ENCODE measurements around the gene CCR5.
"Not testable (repeated sequence)": the region's sequence is repeated elsewhere in the genome, so short reads cannot be mapped to it uniquely, and the experiment has no call there.

Gene CCR5

DNA sequence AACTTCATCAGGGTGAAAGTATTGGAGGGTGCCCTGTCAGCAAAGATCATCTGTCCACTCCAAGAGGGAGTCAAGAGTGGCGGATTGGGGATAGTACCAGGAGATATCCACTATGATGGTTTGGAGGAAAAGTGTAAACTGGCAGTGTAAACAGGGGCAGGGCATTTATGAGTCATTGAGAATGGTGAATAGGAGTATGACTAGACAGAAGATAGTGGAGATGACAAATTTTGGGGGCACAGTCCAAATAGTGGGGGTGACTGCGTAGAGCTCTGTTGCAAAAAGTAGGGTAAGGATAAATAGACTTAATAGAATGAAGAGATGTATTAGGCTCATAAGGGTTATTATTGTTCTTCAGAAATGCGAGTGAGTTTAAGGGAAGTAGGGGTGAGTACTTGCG lies 18.1 kb downstream of the CCR5 start:
- DNase-seq, result not testable (repeated sequence)

DNA sequence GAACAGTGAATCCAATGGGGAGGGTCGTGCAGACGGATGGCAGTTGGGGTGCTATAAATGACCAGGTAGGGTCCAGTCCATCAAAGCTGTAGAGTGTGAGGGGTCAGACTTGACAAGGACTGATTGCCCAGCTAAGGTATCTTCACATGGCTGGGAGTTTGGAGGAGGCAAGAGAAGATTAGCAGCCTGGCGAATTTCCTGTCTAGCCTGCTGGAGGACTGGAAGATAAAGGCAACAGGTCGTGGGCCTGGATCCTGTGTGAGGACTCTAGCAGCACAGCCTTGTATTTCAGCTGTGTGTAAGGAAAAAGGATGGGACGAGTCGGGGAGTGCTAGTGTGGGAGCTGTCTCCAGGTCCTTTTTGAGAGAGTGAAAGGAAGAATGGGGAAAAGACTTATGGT lies 18.6 kb downstream of the CCR5 start:
- DNase-seq, result no peak

DNA sequence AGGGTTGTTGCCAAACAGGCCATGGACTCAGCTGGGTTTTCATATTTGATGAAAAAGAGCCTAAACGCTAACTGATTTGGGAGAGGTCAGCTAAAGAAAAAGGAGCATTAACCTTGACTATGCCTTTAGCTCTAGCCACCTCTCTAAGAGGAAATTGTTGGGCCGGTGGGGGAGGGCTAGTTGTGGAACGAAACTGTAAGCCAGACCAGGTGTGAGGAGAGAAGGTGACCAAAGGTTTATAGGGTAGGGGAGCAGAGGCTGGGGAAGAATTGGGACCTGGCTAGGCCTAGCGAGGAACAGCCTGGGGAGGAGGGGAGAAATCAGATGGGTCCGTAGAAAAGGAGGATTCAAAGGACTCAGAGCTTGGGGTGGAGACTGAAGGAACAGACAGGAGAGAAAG lies 20.8 kb downstream of the CCR5 start:
- DNase-seq, result not testable (repeated sequence)

DNA sequence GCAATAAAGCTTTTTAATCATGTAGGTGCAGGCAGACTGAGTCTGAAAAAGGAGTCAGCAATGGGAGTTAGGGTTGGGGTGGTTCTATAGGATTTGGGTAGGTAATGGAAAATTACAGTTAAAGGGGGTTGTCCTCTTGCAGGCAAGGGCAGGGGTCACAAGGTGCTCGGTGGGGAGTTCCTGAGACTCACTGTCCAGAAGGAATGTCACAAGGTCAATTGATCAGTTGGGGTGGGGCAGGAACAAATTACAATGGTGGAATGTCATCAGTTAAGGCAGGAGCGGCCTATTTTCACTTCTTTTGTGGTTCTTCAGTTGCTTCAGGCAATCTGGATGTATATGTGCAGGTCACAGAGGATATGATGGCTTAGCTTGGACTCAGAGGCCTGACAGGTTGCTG lies 22.3 kb downstream of the CCR5 start:
- no peak for DNase-seq

DNA sequence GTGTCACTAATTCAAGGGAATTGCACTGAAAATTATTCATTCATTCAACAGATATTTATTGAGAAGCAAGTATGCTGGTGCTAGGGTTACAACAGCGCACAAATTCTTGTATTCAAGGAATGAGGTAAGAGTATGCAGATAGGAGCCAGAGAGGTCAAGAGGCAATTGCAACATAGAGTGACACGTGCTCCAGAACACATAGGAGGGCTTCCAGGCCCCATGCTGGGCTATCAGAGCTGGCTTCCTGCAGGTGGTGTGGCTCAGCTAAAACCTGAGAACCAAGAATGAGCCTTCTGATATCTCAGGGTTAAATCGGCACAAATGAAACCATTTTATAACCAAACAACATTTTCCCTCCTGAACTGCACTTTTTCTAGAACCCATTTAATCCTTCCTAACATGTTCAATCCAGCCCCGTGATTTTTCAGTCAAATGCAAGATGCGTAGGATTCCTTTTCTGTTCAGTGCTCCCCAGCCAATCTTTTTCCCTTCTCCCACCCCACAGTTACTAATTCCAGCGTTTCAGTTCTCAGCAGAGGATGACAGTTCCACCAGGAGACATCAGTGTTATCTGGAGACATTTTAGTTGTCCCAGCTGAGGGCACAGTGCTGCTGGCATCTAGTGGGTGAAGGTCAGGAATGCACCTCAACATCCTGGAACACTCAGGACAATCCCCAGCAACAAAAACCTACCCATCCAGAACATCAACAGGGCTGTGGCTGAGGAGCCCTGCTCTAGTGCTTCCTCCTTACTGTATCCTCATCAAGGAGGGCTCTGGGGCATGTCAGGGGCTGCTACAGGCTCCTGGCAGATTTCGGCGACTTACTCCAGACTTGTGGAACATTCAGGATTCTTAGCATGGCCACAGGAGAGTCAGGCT lies 23.0 kb downstream of the CCR5 start:
- no peak for DNase-seq

DNA sequence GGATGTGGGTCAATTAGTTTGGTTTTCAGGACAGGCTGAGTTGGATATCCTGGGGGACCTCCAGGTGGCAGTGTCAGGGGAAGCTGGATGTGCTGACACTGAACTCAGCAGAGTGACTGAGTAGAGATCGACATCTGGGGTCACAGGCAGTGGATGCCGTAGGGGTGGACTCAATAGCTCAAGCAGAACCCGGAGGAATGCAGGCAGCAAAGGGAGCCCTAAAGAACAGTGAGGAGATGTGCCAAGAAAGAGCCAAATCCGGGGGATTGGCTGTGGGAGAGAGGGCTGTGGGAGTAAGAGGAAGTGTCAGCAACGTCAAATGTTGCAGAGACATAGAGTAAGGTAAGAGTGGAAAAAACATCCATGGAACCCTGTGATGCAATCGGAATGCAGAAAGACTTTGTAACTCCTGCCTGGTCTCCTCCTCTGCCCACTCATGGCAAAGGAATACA lies 24.5 kb downstream of the CCR5 start:
- no peak for DNase-seq

DNA sequence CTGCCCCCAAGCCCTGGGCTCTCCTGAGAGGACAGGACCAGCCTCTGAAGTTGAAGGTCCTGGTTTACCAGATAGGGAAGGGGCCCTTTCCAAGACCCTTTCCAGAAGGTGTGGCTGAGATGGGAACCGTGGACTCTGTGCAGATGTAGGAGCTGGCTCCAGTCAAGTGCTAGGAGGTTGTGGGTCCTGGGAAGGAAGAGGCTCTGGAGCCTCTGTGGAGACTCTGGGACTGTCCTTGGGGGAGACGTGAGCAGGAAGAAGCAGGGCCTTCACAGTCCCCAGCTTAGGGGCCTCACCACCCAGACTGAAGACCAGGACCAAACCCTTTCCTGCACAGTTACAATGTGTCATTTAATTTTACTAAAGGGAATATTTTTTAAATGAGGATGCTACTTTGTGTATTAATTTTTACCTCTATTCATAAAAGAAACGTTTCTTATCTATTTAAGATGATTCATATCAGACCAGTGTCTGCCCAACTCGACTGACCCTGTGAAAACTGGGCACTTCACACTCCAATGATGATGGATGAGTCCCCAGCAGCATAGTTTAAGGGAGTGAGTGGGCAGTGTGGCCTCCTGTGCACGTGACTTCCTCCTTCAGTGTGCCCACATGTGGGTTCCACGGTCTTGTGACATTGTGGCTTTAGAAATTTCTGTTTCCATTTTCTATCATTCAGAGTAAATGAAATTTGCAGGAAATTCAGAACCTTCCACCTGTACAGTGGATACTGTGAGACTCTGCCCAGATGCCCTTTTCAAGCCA lies 25.2 kb downstream of the CCR5 start:
- DNase-seq, result no peak

DNA sequence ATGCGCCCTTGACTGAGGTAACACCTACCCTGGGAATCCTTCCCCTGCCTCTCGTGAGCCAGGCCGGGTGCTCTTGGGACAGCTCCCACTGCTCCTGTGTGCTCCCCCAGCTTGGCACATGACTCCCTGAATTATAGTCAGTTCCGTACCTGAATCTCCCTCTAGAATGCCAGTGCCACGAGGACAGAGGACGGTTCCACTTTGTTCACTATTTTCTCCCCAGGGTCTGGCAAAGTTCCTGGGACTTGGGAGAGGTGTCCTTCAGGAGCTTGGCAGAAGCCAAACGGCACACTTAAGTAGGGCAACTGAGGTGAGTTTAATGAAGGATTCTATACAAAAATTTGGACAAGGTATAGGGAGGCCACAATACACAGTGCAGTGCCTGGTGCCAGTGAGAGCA lies 26.4 kb downstream of the CCR5 start:
- no peak for DNase-seq

DNA sequence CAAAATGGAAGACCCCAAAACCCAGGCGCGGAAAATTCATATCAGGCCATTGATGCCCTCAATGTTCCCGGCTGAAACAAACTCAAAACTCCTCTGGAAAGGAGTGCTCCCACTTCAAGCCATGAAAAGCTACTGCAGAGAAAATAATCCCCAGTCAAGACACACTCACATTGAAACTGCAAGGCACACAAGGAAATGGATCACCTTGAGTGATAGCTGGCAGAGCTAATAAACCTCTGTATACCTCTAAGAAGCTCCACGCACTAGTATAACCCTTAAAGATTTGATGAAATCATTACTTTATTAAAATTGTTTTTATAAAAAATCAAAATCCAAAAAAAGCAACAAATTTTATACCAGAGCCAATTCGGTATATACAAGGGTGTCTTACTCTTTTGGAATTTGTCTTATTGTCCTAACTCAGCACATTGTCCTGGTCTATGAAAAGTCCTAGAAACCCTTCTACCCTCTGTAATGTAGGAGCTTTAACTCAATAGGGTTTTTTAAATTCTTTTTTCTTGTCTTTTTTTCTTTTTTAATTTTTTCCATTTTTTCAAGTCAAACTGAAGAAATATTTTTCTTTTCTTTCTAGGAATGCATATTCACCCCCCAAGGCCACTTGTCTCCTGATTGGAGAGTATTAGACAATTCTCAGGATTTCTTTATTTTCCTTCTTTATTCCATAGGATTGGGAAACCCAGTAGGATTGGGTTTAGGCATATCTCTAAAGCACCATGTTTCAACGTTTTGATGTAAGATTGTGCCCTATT lies 27.6 kb downstream of the CCR5 start:
- DNase-seq, result no peak

DNA sequence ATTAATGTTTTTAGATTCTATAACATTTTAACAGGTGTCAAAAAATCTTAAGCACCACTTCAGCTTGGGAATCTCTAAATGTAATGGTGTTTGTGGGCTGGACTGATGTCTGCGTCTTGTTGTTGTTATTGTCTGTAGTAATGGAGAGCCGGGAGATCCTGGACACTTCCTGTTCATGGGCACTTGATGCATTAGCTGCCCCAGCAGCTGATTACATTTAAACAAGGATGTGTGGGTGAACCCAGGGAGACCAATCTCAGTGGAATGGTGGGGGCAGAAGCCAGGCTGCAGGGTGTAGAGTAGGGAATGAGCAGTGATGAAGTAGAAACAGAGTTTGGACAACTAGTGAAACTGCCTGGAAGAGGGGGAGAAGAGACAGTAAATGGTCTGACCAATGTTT lies 28.4 kb downstream of the CCR5 start:
- DNase-seq, result no peak

DNA sequence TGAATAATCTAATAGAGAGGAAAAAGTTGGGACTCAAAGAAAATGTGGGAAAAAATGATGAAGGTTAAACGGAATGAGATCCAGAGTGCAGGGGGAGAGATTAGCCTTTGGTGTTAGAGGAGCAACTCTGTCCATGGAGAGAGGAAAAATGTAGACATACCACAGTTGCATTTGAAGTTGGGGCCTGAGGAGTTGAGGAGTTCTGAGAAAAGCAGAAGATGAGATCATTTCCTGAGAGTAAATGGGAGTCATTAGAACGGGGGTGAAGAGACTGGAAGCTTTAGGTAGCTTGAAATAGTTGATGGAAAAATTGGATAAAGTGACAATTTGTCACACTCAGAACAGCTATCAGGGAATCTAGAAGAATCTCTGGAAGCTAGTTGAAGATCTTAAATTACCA lies 28.8 kb downstream of the CCR5 start:
- no peak for DNase-seq

DNA sequence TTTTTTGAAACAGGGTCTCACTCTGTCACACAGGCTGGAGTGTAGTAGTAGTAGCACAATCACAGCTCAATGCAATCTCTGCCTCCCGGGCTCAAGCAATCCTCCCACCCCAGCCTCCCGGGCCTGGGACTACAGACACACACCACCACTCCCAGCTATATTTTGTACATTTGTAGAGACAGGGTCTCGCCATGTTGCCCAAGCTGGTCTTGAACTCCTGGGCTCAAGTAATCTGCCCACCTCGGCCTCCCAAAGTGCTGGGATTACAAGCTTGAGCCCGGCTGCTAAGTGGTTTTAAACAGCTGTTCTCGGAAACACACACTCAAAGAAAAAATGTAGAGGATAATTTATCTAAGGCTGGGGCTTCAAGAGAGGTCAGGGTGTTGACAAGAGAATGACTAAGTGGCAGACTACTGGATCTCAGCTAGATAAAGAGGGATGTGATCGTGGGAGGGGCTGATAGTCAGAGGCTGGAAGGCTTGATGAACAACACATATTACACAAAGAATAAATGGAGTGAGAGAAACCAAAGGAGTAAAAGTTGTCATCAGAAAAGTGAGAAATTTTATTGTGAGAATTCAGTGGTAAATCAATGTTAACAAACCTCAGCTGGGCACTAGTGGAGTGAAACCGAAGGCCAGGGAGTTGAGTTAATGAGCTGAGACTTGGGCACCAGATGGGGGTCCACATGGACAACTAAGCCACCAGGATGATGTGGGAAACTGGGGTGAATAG lies 29.4 kb downstream of the CCR5 start:
- DNase-seq, result no peak

DNA sequence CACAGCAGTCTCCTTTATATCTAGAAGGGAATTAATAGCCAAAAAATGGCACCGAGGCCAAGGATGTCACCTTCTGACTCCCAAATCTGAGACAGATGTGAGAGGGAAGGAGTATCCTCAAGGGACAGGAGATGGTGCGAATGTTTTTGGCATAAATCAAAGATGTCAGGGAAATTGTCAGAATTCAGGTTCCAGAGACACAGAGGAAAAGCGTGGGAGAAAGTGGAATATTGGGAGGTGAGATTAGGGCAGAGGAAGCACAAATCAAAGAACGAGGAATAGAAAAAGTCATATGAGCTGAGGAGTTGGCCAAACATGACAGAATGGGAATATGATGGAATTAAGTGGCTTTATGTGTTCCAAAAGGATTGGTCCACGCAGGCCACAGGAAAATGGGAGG lies 30.1 kb downstream of the CCR5 start:
- no peak for DNase-seq

DNA sequence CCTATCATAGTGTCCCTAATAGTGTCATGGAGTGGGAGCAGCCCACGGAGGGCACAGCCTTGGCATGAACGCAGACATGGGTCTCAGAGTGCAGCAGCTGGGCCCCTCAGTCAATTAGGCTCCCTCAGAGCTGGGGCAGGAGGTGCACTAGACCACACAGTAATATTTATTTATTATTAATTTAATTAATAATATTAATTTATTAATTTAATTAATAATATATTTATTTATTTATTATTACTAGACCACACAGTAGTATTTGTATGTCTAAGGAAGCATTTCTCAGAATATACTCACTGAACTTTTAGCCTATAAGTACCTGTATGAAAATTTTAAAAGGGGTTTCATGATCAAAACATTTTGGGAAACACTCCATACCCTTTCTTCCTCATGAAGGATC lies 30.8 kb downstream of the CCR5 start:
- DNase-seq, result no peak

DNA sequence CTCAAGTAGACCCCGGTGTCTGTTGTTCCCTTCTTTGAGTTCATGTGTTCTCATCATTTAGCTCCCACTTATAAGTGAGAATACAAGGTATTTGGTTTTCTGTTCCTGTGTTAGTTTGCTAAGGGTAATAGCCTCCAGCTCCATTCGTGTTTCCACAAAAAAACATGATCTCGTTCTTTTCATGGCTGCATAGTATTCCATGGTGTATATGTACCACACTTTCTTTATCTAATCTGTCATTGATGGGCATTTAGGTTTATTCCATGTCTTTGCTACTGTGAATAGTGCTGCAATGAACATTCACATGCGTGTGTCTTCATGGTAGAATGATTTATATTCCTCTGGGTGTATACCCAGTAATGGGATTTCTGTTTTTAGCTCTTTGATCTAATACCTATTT lies 32.2 kb downstream of the CCR5 start:
- not testable (repeated sequence) for DNase-seq

DNA sequence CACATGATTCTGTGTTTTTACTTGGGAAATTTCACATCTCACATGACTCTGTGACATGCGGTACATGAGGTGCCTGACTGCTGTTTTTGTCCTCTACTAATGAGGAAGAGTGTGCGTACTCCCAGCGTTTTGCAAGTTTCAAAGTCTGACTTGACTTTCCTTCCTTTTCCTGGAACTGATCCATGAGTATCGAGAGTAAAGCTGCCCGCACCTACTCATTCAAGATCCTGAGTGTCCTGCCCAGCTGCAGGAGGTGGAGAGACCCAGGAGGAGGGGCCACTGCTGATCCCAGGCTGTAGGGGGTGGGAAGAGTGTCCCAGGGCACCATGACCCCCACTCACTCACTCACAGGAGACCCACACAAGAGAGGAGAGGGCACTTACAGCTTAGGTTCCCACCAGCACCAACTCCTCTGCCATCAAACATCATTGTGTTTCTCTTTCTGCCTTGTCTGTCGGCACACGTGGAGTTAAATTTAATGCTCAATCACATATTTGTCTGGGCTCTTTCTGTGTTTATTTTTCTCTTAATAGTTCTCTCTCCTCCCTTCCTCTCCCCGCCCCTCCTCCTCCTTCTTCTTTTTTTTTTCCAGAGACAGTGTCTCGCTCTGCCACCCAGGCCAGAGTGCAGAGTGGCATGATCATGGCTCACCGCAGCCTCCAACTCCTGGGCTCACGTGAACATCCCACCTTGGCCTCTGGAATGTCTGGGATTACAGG lies 34.7 kb downstream of the CCR5 start:
- no peak for DNase-seq

DNA sequence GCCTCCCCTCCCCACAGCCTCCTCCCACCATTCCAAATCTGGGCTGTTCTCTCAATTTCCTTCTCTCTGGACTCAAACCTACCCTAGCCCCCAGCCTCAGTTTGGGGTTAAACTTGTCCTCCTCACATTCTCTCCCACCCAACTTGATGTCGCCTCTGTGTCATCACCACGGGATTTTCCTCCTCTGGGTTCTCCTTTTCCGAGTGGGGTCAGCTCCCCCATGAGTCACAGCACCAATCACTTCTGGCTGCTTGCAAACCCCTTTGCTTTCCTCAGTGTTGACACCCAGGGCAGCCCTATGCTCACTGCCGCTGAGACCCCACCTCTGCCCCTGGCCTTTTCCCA lies 35.7 kb downstream of the CCR5 start:
- DNase-seq, result no peak

DNA sequence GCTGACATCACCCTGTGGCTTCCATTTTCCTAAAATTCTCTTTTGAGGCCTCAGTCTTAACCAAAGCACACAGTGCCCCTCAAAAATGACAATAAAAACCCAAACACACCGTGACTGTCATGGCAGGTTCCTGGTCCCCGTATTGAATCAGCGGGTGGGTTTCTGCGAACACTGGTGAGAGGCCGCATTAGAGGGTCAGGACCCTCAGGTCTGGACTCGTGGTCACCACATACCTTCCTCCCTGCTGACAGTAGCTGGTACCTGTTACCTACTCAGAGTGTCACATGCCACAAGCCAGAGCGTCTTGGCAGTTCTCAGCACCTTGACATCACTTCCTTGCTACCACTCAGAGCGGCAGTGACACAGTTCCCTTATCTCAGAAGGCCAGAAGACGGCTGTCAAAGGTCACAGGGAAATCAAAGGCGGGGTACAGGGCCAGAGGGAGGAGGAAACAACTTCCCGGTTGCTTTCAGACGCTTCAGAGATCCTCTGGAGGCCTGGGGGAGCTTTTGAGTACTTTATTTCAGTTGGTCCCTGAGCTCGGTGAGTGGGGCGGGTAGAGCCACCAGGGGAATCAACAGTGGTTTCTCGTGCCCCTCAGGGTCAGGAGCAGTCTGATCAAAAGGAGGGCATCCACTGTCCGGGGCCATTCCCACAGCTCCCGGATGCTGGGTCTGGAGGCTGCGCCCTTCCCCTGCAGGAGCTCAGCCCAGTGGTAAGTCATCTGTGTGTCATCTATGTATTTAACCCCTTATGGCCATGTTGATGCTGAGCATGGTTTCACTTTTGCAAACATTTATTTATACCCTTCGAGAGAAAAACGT lies 36.3 kb downstream of the CCR5 start, which contains the start of the genes CCR5AS and CCRL2:
Gene CCR5AS (minus strand): TSS at position 279 of the 824 bp plus-strand sequence.
Gene CCRL2 (plus strand): TSS at position 472 of the 824 bp plus-strand sequence. CDS start 821 bp downstream, outside the sequence.
- DNase-seq, result peak; percentile 43

DNA sequence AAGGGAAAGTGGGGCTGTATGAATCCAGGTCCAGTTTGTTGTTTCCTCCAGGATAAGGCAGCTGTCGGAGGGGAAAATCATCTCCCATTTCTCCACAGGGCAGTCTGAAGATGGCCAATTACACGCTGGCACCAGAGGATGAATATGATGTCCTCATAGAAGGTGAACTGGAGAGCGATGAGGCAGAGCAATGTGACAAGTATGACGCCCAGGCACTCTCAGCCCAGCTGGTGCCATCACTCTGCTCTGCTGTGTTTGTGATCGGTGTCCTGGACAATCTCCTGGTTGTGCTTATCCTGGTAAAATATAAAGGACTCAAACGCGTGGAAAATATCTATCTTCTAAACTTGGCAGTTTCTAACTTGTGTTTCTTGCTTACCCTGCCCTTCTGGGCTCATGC lies 37.2 kb downstream of the CCR5 start:
- DNase-seq, result no peak

DNA sequence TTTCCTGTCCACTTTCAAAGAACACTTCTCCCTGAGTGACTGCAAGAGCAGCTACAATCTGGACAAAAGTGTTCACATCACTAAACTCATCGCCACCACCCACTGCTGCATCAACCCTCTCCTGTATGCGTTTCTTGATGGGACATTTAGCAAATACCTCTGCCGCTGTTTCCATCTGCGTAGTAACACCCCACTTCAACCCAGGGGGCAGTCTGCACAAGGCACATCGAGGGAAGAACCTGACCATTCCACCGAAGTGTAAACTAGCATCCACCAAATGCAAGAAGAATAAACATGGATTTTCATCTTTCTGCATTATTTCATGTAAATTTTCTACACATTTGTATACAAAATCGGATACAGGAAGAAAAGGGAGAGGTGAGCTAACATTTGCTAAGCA lies 38.1 kb downstream of the CCR5 start:
- DNase-seq, result no peak

Measured in 8988T (cell line).